ENCODE measurements around the gene TMEM184A. TPM values are rescaled to one million over a fixed set of nuclear protein-coding genes. Genes with fewer than 3 reads are reported as not detected.
"Not testable (repeated sequence)": the region's sequence is repeated elsewhere in the genome, so short reads cannot be mapped to it uniquely, and the experiment has no call there.

The TMEM184A gene
- total and polyA plus RNA-seq, 4 experiments from 2014 or later: not detected

DNA sequence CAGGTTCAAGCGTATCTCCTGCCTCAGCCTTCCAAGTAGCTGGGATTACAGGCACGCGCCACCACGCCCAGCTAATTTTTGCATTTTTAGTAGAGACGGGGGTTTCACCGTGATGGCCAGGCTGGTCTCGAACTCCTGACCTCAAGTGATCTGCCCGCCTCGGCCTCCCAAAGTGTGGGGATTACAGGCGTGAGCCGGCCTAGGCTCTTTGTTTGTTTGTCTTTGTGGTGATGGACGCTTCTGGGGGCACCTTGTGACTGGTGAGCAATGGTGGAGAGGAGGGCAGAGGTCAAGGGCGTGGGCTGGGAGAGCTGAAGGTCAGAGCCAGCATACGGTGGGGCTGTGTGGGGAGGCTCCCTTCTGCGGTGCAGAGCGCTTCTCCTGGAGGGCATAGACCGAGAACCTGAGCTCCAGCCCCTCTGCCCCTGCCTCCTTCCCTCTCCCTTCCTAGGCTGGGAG is 40.5 kb downstream of the TMEM184A start:
- H3K4me3 ChIP-seq (ENCODE audit: low read length in 2 of 2); POLR2A ChIA-PET (ENCODE audit: partially characterized antibody); intact Hi-C loops (cut with micrococcal nuclease); H3K9me3 ChIP-seq (ENCODE audit: control insufficient read depth in 1 of 2, low read length in 2 of 2); H3K27ac ChIP-seq (ENCODE audit: low read depth, low read length); H3K27me3 Mint-ChIP-seq; DNase-seq; H3K36me3 ChIP-seq (ENCODE audit: insufficient read depth, low read length); H3K4me3 Mint-ChIP-seq; H3K27me3 ChIP-seq (ENCODE audit: insufficient read depth, low read length); H3K27ac Mint-ChIP-seq; H3K36me3 Mint-ChIP-seq: not testable (repeated sequence)
- H3K4me1 Mint-ChIP-seq: peaks cover 2 to 22% (median 11%) of the 10 kb centered on the region in 4 donors
- peaks cover 20% of the 10 kb centered on the region for H3K4me1 ChIP-seq (ENCODE audit: insufficient read depth, low read length)
- CTCF ChIA-PET (ENCODE audit: partially characterized antibody): interaction anchor here (0.9 to 2.2 kb wide), 2 partner anchors 11 to 41 kb away, joined by 4 to 5 read pairs; no protein-coding TSS in a partner anchor
- H3K9me3 Mint-ChIP-seq: peaks cover 0 to 15% (median 4%) of the 10 kb centered on the region in 8 donors

DNA sequence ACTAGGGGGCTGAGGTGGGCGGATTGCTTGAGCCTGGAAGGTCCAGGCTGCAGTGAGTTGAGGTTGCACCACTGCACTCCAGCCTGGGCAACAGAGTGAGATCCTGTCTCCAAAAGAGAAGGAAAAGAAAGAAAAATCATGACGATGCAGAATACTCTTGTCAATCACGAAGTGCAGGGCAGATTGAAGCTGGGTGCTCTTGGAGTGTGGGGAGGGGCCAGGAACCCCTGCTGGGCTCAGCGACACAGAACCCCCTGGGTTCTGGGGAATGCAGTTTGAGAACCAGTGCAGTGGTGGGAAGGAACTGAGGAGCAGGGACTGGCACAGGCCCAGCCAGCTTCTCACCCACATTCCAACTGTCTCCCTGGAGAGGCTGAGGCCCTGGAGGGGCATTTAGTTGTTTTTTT is 41.0 kb downstream of the TMEM184A start:
- Mint-ChIP-seq H3K36me3 (no peaks in the 10 kb centered on the region), H3K9me3 (peaks cover 0 to 13% (median 4%) of the 10 kb centered on the region in 8 donors), H3K4me1 (peaks cover 2 to 22% (median 11%) of the 10 kb centered on the region in 4 donors), H3K27ac (no peak overlapping the region), H3K27me3 (no peaks in the 10 kb centered on the region), H3K4me3 (no peak overlapping the region)
- Histone ChIP-seq H3K27ac (ENCODE audit: low read depth, low read length) (no peak overlapping the region), H3K9me3 (ENCODE audit: control insufficient read depth in 1 of 2, low read length in 2 of 2) (no peaks in the 10 kb centered on the region), H3K4me1 (ENCODE audit: insufficient read depth, low read length) (peaks cover 20% of the 10 kb centered on the region), H3K27me3 (ENCODE audit: insufficient read depth, low read length) (no peaks in the 10 kb centered on the region), H3K36me3 (ENCODE audit: insufficient read depth, low read length) (no peaks in the 10 kb centered on the region), H3K4me3 (ENCODE audit: low read length in 2 of 2) (no peak overlapping the region)
- no peak for DNase-seq
- ChIA-PET POLR2A (ENCODE audit: partially characterized antibody) (no interaction called here), CTCF (ENCODE audit: partially characterized antibody) (interaction anchor here (2.2 kb wide), 1 partner anchor 10 kb away, joined by 5 read pairs; no protein-coding TSS in a partner anchor)
- intact Hi-C loops (cut with micrococcal nuclease): no loop called here

DNA sequence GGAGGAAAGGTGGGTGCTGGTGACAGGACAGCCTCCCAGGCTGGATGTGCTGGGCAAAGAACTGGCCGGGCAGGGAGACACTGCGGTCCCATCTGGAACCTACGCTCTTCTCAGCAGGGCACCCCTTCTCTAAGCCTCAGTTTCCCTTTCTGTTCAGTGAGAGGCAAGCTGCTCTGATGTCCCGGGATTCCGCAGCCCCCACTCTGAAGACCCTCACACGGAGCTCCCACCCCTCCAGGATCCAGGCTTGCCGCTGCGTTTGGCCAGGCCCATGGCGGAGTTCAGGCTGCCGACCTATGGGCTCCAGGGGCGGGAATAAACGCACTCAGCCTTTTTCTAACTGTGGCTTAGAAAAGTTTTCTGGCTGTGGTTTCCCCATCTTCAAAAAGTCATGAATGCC is 41.6 kb downstream of the TMEM184A start:
- intact Hi-C loops (cut with micrococcal nuclease): no loop called here

DNA sequence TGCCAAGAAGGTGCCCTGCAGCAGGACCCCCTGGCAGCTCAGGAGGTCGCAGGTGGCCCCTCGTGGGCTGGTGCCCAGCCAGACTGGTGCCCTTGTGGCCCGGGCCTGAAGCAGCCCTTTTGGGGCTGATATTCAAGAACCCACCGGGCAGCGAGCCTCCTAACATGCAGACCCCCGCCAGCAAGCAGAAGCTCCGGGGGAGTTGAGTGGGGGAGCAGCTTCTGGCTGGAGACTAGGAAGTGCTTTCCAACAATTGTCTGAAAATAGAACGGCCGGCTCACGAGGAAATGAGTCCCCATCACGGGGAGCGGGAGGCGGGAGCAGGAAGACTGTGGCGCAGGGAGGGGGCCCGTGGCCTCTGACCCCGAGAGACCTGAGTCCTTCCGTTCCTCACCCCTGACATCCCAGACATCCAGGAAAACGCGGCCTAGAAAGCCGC is 42.3 kb downstream of the TMEM184A start:
- H3K4me1 ChIP-seq (ENCODE audit: insufficient read depth, low read length): peaks cover 20% of the 10 kb centered on the region
- no peak overlapping the region for H3K4me3 ChIP-seq (ENCODE audit: low read length in 2 of 2)
- intact Hi-C loops (cut with micrococcal nuclease): no loop called here
- Mint-ChIP-seq H3K27ac (peak overlapping the region in 1 of 7 donors; percentile 53), H3K4me1 (peaks cover 2 to 22% (median 11%) of the 10 kb centered on the region in 4 donors), H3K27me3 (no peaks in the 10 kb centered on the region), H3K9me3 (peaks cover 0 to under 1% (median 0%) of the 10 kb centered on the region in 8 donors), H3K4me3 (no peak overlapping the region), H3K36me3 (no peaks in the 10 kb centered on the region)
- no peak overlapping the region for H3K27ac ChIP-seq (ENCODE audit: low read depth, low read length)
- CTCF ChIA-PET (ENCODE audit: partially characterized antibody): no interaction called here
- peak in 1 of 5 donors; percentile 27 for DNase-seq
- POLR2A ChIA-PET (ENCODE audit: partially characterized antibody): interaction anchor here (1.3 kb wide), 1 partner anchor 10 kb away, joined by 4 read pairs; no protein-coding TSS in a partner anchor
- H3K9me3 ChIP-seq (ENCODE audit: control insufficient read depth in 1 of 2, low read length in 2 of 2): no peaks in the 10 kb centered on the region
- H3K36me3 ChIP-seq (ENCODE audit: insufficient read depth, low read length): no peaks in the 10 kb centered on the region
- H3K27me3 ChIP-seq (ENCODE audit: insufficient read depth, low read length): no peaks in the 10 kb centered on the region

More for the DNA sequence above, 41.6 kb downstream of the TMEM184A start:
- Histone ChIP-seq H3K4me3 (ENCODE audit: low read length in 2 of 2) (no peak overlapping the region), H3K4me1 (ENCODE audit: insufficient read depth, low read length) (peaks cover 20% of the 10 kb centered on the region), H3K27me3 (ENCODE audit: insufficient read depth, low read length) (no peaks in the 10 kb centered on the region), H3K36me3 (ENCODE audit: insufficient read depth, low read length) (no peaks in the 10 kb centered on the region), H3K27ac (ENCODE audit: low read depth, low read length) (no peak overlapping the region), H3K9me3 (ENCODE audit: control insufficient read depth in 1 of 2, low read length in 2 of 2) (no peaks in the 10 kb centered on the region)
- Mint-ChIP-seq H3K27ac (no peak overlapping the region), H3K9me3 (peaks cover 0 to 8% (median 4%) of the 10 kb centered on the region in 8 donors), H3K4me1 (peaks cover 2 to 22% (median 11%) of the 10 kb centered on the region in 4 donors), H3K36me3 (no peaks in the 10 kb centered on the region), H3K4me3 (no peak overlapping the region), H3K27me3 (no peaks in the 10 kb centered on the region)
- DNase-seq: no peak
- ChIA-PET CTCF (ENCODE audit: partially characterized antibody) (interaction anchor here (2.2 kb wide), 1 partner anchor 10 kb away, joined by 5 read pairs; no protein-coding TSS in a partner anchor), POLR2A (ENCODE audit: partially characterized antibody) (no interaction called here)

DNA sequence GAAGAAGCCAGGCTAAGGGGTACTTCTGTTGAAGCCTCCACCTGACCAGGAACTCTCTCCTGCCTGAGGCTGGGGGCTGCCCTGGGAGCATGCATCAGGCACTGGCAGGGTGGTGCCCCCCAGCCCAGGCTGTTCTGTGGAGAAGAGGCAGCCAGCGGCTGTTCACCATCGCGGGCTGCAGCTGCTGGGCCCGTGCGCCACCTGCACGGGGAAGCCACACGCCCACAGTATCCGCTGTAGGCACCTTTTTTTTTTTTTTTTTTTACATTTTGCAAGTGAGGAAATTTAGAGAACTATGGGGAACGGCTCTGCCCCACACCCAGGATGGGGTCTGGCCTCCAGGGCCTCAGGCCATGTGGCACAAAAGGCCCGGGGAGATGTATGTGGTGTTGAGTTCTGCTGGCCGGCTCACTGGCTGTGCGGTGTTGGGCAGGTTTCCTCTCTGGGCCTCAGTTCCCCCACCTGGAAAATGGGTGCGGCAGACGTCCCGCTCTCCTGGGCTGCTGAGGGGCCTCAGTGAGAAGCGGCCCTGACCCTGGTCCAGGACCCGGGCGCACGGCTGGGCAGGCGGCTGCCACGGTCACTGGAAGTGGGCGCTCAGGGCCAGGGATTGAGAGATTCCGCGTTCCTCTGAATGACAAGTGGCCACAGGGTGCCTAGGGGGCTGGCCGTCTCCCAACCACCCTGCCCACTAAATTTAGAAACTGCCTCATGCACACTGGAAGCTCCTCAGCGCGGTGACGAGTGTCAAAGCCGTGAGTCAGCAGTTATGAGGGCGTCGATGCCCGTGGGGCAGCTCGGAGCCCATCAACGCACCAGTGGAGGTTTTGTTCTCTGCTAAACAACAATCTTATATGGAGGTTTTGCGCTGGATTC is 43.0 kb downstream of the TMEM184A start:
- Mint-ChIP-seq H3K27me3 (no peaks in the 10 kb centered on the region), H3K4me3 (peak overlapping the region in 6 of 8 donors; percentile 35 to 67 (median 47)), H3K9me3 (no peaks in the 10 kb centered on the region), H3K27ac (peak overlapping the region in 6 of 7 donors; percentile 36 to 85 (median 72)), H3K4me1 (peaks cover 2 to 23% (median 12%) of the 10 kb centered on the region in 4 donors), H3K36me3 (no peaks in the 10 kb centered on the region)
- peak overlapping the region in 1 of 2 donors; percentile 9 for H3K4me3 ChIP-seq (ENCODE audit: low read length in 2 of 2)
- no peak overlapping the region for H3K27ac ChIP-seq (ENCODE audit: low read depth, low read length)
- H3K4me1 ChIP-seq (ENCODE audit: insufficient read depth, low read length): peaks cover 20% of the 10 kb centered on the region
- ChIA-PET POLR2A (ENCODE audit: partially characterized antibody) (interaction anchor here (1.0 to 1.3 kb wide), 3 partner anchors 9 to 695 kb away, joined by 3 to 4 read pairs (median 4); no protein-coding TSS in a partner anchor), CTCF (ENCODE audit: partially characterized antibody) (no interaction called here)
- DNase-seq: peak in 4 of 5 donors; percentile 55 to 66 (median 60)
- H3K9me3 ChIP-seq (ENCODE audit: control insufficient read depth in 1 of 2, low read length in 2 of 2): no peaks in the 10 kb centered on the region
- intact Hi-C loops (cut with micrococcal nuclease): no loop called here
- no peaks in the 10 kb centered on the region for H3K27me3 ChIP-seq (ENCODE audit: insufficient read depth, low read length)
- no peaks in the 10 kb centered on the region for H3K36me3 ChIP-seq (ENCODE audit: insufficient read depth, low read length)

DNA sequence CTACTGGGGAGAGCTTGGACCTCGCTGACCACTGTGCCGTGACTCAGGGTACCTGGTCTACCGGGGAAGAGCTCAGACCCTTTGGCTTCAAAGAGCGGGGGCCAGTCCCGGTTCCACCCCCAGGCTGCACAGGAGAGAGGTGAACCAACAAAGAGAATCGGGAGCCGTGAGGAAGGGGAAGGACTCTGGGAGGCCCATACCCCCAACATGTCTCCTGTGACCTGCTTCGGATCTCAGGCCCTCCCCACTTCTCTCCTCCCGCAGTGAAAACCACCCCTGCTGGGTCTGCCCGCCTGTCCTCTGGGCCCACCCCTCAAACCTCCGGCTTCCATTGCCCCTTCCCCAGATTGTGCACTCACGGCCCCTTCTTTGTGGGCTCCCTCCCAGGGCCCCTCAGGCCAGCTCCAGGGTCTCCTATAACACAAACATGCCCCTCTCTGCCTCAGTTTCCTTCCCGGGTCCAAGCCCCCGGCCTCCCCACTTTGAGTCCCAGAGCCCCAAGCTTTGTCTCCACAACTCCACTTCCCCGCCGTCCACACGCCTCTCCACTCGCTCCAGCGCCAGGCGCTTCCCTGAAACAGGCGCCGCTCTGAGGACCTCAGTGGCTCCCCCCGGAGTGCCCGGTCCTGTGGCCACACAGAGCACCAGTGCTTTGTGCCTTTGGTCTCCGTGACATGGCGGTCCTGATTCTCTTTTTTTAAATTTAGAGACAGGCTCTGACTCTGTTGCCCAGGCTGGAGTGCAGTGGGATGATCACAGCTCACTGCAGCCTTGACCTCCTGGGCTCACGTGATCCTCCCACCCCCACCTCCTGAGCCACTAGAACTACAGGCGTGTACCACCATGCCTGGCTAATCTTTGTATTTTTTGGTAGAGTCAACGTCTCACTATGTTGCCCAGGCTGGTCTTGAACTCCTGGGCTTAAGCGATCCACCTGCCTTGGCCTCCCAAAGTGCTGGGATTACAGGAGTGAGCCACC is 44.3 kb downstream of the TMEM184A start:
- peaks cover 22% of the 10 kb centered on the region for H3K4me1 ChIP-seq (ENCODE audit: insufficient read depth, low read length)
- H3K27me3 ChIP-seq (ENCODE audit: insufficient read depth, low read length): no peaks in the 10 kb centered on the region
- POLR2A ChIA-PET (ENCODE audit: partially characterized antibody): no interaction called here
- CTCF ChIA-PET (ENCODE audit: partially characterized antibody): interaction anchor here (0.6 to 1.0 kb wide), 2 partner anchors 67 to 72 kb away, joined by 3 read pairs; no protein-coding TSS in a partner anchor
- no peaks in the 10 kb centered on the region for H3K36me3 ChIP-seq (ENCODE audit: insufficient read depth, low read length)
- peaks cover 4 to 28% (median 16%) of the 10 kb centered on the region in 4 donors for H3K4me1 Mint-ChIP-seq
- intact Hi-C loops (cut with micrococcal nuclease): no loop called here
- DNase-seq: peak in 1 of 5 donors; percentile 14
- no peaks in the 10 kb centered on the region for H3K27me3 Mint-ChIP-seq
- no peak overlapping the region for H3K27ac ChIP-seq (ENCODE audit: low read depth, low read length)
- no peaks in the 10 kb centered on the region for H3K9me3 Mint-ChIP-seq
- H3K4me3 Mint-ChIP-seq: no peak overlapping the region
- no peak overlapping the region for H3K4me3 ChIP-seq (ENCODE audit: low read length in 2 of 2)
- no peaks in the 10 kb centered on the region for H3K9me3 ChIP-seq (ENCODE audit: control insufficient read depth in 1 of 2, low read length in 2 of 2)
- no peaks in the 10 kb centered on the region for H3K36me3 Mint-ChIP-seq
- peak overlapping the region in 4 of 7 donors; percentile 47 to 61 (median 52) for H3K27ac Mint-ChIP-seq

All from CD4-positive, alpha-beta memory T cell (primary cell).